Measurements from ENCODE around the gene NOXA1.
"Not testable (repeated sequence)": the region's sequence is repeated elsewhere in the genome, so short reads cannot be mapped to it uniquely, and the experiment has no call there.

NOXA1 gene

GRCh38 chr9:137441289-137441934, 18.2 kb downstream of the NOXA1 start, which contains the start of gene ENTPD8:
ENTPD8 (minus strand) TSS chr9:137441357; CDS start chr9:137438285, 3,072 bp downstream.
- DNase-seq: peak; percentile 55

GRCh38 chr9:137441935-137442321, 18.7 kb downstream of the NOXA1 start:
- no peak for DNase-seq

- no peak for DNase-seq
These were observed 21.1 kb downstream of the NOXA1 start for GRCh38 chr9:137444106-137444790.

GRCh38 chr9:137445275-137445807, 22.1 kb downstream of the NOXA1 start:
- peak; percentile 79 for DNase-seq

- DNase-seq: no peak
These were observed 22.8 kb downstream of the NOXA1 start for GRCh38 chr9:137445930-137446431.

GRCh38 chr9:137446851-137447471, 23.8 kb downstream of the NOXA1 start:
- DNase-seq: no peak

- no peak for DNase-seq
These were observed 24.8 kb downstream of the NOXA1 start for GRCh38 chr9:137447722-137448601.

- no peak for DNase-seq
These were observed 25.4 kb downstream of the NOXA1 start for GRCh38 chr9:137448602-137448962.

GRCh38 chr9:137449081-137449844, 26.1 kb downstream of the NOXA1 start:
- DNase-seq: no peak

GRCh38 chr9:137449931-137450538, 26.8 kb downstream of the NOXA1 start:
- no peak for DNase-seq

GRCh38 chr9:137450539-137451222, 27.5 kb downstream of the NOXA1 start:
- DNase-seq: not testable (repeated sequence)

GRCh38 chr9:137451264-137452005, 28.2 kb downstream of the NOXA1 start:
- DNase-seq: not testable (repeated sequence)

- DNase-seq: no peak
These were observed 29.0 kb downstream of the NOXA1 start for GRCh38 chr9:137452006-137452760.

GRCh38 chr9:137452761-137453642, 29.8 kb downstream of the NOXA1 start:
- DNase-seq: peak; percentile 39

- DNase-seq: peak; percentile 74
These were observed 30.5 kb downstream of the NOXA1 start for GRCh38 chr9:137453643-137454081.

- DNase-seq: peak; percentile 54
These were observed 31.0 kb downstream of the NOXA1 start for GRCh38 chr9:137454145-137454596.

- DNase-seq: no peak
These were observed 31.6 kb downstream of the NOXA1 start for GRCh38 chr9:137454597-137455358.

Measured in retina (tissue), 1 donor.